Putamen (tissue), 1 donor: ENCODE results near the gene ARID4A.
"Not testable (repeated sequence)": the region's sequence is repeated elsewhere in the genome, so short reads cannot be mapped to it uniquely, and the experiment has no call there.

Source experiments
- DNase-seq: peaks from one replicate; pipeline ENCODE4 v3.0.0-alpha.2; 2016; ENCODE audit warnings: low spot score

Gene ARID4A

DNA sequence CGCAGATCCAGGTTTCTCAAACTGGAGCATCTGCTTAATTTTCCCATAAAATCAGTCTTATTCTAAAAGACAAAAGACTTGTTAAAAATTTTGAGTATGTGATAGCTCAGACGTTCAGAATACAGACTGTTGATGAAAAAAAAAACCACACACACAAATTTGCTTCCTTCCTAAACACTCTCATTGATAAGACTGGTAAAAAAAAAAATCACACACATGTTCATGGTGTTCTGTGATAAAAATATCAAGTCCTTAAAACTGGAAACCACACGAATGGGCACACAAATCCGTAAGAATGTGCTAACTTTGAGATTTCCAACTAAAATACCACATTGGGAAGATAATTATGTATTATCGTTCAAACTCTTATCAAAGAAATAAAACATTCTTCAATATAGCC lies 6.7 kb upstream of the ARID4A start:
- DNase-seq: no peak

DNA sequence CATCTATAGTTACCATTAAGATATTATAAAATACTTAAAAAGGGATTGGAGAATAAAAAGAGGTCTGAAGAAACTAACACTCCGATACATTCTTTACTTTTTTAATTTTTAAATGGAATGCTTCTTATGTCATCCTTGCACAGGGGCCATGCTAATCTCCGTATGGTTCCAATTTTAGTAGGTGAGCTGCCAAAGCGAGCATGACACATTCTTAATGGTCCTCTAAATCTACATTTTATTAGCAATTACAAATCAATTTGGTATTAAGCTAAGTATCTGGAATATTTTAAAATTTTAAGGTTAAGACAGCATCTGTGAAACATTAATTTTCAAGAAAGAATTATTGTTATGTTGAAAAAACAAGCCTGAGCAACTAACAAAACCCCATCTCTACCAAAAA lies 6.2 kb upstream of the ARID4A start:
- no peak for DNase-seq

DNA sequence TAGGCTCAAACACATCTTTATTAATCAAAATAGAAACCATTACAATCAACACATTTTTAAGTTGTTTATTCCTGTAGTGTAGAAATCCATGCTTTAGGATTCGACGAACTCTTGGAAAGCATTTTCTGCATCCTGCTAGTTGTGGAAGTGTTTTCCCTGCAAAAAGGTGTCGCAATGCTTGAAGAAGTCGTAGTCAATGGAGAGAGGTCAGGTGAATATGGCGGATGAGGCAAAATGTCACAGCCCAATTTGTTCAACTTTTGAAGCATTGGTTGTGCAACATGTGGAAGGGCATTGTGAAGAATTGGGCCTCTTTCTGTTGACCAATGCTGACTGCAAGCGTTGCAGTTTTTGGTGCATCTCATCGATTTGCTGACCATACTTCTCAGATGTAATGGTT lies 4.2 kb upstream of the ARID4A start:
- no peak for DNase-seq

DNA sequence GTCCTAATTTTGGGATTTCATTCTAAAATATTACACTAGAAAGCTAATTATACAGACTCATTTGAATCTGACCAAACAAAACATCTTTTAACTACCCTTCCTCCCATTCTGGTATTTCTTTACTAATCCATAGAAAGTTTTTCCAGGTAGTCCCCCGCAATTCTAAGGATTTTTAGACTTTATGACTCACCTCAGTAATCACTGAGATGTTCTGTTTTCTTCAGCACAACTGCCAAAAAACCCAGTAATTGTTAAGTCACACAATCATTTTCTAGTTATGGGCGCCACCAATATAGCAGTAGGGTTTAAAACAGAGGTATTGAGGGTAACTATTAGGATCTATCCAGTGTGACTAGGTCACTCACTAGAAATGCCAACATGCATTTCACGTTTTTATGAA lies 1.6 kb upstream of the ARID4A start:
- DNase-seq: no peak

DNA sequence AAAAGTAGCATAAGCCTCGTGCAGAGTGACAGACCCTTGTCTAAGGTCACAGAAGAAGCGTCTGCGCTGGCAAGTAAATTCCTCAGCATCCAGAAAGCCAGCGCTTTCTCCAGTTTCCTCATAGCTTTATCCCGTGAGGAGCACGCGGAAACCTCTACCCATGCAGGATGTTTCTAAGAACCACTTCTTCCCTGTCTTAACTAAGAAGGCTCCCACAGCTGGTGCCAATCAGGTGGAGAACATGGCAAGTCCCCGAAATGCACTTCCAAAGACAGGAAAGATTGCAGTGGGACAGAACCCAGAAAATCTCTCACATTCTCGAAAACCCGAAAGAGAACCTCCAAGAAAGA lies 968 bp upstream of the ARID4A start:
- no peak for DNase-seq

DNA sequence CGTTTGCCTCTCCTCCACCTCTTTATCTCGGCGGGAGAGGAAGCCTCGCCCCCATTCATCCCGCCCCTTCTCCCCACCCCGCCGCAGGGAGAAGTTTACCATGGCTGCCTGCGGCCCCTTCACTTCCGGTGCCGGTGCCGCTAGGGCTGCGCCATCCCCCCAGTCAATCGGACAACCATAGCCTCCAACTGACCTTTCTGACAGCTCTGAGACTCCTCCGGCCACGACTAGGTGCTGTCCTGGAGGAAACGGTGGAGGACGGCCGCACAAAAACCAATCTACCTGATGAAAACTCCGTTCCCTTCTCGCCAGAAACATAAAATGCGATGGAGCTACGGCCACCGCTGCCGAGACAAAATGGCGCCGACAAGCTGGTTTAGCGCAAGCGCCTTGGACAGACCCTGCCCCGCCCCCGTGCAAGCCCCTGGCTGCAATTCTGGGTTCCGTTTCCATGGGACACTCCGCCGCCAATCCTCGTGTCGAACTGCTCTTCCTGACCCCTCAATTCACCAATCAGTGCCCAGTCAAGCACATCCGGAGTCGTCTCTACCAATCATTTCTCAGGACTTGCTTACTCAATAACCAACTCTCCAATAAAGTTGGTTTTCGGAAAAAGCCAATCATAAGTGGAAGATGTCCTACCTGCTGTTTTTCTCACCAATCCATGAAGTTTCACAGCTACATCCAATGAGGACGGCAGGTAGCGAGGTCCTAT lies 436 bp upstream of the ARID4A start:
- peak; percentile 100 for DNase-seq

DNA sequence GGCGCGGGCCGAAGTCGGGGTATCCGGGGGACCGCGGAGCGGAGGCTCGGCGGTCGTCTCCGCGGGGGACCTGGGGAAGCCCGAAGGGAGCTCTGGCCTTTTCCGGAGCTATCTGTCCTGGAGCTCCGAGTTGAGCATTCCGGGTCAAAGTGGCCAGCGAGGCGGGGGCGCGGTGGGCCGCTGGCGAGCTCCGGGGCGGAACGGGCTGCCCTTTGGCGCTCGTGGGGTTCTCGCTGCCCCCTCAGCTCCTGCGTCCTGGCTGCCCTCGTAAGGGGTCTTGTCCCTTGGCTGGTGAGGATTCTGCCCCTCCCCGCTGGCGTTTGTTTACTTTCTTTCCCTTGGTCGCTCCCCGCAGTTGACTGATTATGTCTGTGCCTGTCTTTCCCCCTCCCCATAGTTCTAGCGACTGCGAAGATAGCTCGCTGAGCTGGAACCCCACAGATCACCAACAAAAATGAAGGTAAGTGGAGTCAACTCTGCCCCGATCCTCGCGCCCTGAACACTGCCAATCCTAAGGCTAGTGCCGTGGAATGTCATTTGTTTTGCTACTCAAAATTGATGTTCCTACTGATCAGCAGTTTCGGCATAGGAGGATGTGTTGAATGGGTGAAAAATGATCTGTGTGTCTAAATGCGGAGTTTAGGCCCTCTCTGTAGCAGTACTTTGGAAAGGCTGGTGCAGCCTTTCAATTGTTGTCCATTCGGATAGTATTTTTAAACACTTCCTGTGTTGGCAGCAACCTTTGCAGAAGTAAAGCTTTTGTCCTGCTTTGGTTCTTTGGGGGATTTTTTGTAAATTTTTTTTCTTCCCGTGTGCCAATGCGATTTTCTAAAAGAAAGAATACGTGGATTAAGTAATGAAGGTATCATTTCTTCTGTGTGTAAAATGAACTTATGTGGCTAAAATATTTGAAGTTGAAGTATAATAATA lies 1.3 kb downstream of the ARID4A start:
- DNase-seq: peak; percentile 15

DNA sequence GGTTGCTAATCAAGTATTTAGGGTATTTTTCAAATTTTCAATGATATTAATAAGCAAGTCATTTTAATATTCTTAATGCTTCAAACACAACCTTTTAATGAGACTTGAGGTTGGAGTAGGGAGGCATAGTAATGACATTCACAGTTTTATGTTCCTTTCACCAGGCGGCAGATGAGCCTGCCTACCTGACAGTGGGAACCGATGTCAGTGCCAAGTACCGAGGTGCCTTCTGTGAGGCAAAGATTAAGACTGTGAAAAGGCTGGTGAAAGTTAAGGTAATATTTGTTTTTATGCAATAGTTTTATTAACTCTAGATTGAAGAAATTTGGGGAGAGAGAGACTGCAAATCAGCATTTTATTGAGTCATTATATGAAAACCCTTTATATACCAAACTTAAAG lies 3.1 kb downstream of the ARID4A start:
- DNase-seq: no peak

DNA sequence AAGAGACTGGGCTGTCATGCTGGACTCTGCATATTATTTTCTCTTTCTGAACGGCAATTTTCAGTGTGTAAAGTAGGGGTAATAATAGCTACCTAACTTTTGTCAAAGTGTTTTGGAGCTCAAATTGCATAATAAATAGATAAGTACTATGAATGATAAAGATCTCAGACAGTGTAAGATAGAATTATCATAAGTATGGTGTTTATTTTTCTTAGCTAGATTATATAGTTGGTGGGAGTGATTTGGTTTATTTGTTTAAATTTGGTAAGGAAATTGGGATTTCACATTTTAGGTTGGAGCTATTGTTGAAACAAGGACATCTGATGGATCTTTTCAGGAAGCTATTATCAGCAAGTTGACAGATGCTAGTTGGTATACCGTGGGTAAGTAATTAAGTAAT lies 7.4 kb downstream of the ARID4A start:
- DNase-seq: no peak

DNA sequence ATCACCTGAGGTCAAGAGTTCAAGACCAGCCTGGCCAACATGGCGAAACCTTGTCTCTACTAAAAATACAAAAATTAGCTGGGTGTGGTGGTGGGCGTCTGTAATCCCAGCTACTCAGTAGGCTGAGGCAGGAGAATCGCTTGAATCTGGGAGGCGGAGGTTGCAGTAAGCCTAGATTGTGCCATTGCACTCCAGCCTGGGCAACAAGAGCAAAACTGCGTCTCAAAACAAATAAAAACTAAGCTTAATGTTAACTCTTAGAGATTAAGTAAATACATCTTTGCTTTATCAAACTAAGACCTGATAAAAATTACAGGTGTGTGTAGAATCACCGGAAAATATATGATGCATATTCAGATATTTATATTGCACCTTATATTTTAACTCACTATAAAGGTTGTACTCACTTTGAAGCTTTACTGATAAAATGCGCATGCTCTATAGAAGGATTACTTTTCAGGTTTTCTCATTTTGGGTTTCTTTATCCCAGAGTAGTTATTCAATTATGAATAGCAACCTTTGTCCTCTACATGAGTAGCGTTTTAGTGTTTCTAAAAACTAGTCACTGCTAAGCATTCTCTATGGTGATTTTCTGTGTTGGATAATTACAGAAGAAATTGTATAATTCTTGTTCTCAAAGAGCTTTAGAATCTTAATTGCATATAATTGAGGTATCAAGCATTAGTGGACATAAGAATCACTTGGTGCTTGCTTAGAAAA lies 9.4 kb downstream of the ARID4A start:
- DNase-seq: no peak

DNA sequence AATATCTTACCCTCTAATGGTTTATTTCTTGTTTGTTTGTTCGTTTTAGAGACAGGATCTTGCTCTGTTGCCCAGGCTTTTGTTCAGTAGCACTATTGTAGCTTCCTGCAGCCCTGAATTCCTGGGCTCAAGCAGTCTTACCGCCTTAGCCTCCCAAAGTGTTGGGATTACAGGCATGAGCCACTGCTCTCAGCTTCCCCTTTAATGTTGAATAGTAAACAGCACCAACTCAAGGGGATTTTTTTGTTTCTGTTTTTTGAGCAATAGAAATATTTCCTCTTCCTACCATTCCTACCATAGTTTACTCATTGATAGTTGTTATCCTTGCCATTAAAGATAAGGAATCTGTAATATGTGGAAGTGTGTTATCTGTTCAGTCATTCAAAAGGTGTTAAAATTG lies 10.7 kb downstream of the ARID4A start:
- no peak for DNase-seq

DNA sequence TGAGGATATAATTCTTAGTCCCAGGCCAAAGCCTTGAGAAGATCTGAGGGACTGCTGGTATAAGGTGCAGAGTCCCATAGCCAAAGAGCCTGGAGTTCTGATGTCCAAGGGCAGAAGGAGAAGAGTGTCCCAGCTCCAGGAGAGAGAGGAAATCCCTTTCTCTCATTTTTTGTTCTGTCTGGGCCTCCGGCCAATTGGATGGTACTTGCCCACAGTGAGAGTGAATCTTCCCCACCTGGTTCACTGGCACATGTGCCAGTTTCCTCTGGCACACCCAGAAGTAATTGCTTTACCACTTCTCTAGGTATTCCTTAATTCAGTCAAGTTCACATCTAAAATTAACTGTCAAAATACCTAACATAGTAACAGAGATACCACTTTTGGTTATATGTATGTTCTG lies 15.3 kb downstream of the ARID4A start:
- no peak for DNase-seq

DNA sequence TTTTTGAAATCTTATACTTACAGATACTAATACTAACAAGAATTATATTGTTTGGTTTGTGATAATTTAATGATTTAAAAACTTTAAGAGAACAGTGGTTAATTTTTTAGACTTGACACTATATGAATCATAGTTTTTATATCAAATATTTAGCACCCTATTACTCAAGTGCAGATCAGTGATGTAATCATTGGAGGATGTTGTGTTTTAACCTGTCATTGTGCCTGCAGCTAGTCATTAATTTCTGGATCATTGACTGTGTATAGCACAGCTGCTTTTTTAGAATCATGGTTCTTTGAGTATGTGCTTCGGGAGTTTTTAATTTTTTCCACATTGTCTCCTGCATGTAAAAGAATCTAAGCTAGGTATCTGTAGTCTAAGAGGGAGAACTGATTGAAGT lies 17.3 kb downstream of the ARID4A start:
- no peak for DNase-seq

DNA sequence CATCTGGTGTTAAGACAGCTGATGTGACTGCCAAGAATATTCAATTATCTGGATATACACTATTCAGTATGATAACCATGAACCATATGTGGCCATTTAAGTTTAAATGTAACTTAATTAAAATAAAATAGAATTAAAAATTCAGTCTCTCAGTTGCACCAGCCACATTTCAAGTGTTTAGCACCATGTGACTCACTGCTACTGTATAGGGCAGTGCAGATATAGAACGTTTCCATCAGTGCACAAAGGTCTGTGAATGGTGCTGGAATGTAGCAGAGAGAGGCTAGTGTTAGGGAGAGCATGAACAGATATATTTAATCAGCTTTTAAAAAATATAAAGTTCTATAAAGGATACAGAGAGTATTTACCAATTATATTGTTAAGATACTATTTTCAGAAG lies 28.7 kb downstream of the ARID4A start:
- DNase-seq: no peak

DNA sequence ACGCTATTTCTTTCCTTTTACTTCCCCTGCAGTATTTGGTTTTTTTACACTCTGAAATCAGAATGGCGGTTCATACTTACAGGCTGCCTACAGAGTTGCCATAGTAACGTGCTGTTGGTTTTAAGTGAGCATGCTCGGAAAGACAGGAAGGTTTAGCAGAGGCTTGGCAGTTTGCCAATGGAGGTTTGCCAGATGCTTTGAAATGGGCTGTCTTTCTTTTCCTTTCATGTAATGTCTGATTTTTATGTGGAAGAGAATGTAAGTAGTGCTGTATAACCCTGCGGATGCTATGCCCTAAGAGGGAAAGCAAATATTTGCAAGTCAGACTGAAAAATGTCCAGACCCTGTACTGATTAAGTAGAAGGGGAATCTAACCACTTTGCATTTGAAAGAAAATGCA lies 32.8 kb downstream of the ARID4A start:
- DNase-seq: peak; percentile 93

DNA sequence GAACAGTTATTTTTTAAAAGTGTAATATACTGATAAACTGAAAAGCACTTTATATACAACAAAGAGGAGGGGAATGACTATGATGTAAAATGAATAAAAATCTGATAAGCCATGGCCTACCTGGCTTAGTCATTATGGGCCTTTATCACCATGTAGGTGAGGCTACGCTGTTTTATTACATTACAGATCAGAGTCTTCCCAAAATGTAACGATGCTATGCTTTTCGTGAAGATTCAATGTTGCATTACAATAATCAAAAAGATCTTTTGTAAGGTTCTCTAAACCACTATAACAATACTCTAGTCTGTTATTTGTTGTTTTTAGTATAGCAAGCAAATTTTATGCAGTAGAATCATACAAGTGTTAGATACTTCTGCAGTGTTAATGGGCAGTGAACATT lies 34.2 kb downstream of the ARID4A start:
- DNase-seq: no peak

DNA sequence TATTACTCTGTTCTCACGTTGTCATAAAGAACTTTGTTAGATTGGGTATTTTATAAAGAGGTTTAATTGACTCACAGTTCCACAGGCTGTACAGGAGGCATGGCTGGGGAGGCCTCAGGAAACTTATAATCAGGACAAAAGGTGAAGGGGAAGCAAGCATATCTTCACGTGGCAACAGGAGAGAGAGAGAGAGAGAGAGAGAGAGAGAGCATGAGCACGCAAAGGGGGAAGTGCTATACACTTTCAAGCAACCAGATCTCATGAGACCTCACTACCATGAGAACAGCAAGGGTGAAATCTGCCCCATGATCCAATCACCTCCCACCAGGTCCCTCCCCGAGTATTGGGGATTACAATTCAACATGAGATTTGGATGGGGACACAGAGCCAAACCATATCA lies 41.3 kb downstream of the ARID4A start:
- DNase-seq: not testable (repeated sequence)

DNA sequence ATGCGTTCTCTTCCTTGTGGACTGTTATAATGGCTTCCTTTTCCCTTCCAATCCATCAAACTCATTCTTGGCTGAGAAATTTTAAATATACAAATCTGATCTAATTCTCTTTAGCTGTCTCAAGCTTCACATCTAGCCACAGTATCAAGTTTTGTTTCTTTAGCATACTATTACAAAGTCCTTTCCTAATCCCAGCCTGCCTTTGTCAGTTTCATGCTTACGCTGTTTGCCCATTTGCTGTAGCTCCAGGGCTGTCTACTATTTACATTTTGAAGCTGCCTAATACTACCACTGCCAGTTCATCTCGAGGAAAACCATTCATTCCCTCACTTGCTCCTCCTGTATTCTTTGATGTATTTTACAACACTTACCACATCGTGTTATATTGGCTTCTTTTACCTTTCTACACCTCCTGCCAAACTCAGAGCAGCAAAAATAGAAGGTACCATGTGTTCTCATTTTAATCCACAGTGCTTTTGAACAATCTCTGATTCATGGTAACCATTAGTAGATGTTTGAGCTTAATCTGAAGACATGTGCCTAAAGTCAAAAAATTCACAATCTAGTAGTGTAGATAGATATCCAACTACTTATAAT lies 42.9 kb downstream of the ARID4A start:
- DNase-seq: no peak

DNA sequence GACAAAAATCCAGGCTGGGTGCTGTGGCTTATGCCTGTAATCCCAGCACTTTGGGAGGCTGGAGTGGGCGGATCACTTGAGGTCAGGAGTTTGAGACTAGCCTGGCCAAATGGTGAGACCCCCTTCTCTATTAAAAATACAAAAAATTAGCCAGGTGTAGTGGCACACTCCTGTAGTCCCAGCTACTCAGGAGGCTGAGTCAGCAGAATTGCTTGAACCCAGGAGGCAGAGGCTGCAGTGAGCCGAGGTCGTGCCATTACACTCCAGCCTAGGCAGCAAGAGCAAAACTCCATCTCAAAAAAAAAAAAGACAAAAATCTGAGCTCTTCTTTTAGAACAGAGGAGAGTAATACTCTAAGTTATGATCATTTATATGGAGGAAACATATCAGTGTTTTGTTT lies 45.2 kb downstream of the ARID4A start:
- not testable (repeated sequence) for DNase-seq

DNA sequence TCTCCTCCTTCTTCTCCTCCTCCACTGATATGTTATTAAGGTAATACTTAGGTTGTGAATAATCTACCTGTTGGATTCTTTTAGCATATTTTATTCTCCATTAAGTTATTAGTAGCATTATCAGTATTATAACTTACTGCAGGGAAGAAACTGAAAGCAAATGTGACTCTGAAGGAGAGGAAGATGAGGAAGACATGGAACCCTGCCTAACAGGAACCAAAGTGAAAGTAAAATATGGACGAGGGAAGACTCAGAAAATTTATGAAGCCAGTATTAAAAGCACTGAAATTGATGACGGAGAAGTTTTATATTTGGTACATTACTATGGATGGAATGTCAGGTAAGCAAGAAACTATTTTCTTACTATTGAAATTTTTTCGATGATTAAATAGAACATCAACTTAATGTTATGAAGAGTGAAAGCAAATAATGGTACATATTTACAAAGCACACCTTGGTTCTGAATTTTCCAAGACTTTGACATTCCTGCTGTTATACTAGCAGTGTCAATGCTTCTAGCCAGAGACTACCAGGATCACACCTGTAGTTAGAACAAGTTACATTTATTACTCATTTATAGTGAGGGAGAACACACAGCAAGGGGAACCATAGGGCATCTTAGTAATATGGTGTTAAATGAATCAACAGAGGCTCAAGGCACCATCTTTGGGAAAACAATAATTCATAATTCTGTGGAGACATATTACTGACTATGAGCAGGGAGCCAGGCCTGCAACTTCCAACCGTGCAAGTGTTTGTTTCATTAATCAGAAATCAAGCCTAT lies 55.4 kb downstream of the ARID4A start:
- DNase-seq: peak; percentile 9

DNA sequence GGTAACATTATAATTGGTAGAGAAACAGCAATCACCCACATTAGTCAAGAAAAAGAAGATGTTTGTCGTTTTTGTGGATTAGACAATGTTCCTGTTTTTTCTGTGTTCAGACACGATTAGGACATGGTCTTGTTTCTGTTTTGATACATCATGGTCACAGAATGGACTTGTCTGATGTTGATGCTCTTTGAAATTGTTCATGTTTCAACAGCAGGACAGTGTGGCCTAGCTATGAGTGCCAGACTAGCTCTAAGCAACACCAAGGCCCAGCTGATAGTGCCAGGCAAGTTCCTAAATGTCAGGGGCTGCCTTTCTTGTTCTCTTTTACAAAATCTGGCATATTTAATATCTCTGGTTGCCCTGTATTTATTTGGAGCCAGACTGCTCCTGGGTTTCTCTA lies 56.5 kb downstream of the ARID4A start:
- no peak for DNase-seq

DNA sequence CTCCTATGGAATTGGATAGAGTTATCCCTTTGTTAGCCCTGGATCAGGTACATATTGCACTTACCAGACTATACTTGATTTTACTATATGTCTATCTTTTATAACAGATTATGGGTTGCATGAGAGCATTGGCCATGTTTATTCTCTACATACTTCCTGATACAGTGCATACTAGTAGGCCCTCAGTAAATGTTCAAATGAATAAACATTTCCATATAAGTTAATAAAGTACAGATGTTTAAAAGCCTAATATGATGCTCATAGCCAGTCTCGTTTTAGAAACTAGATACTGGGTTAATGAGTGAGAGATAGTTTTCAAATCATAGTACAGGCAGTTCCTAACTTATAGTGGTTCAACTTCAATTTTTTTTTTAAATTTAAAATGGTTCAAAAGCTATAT lies 57.9 kb downstream of the ARID4A start:
- no peak for DNase-seq
